GM12878 (cell line): ENCODE measurements around the gene RAD23B. TPM values are rescaled to one million over a fixed set of nuclear protein-coding genes. Genes with fewer than 3 reads are reported as not detected.

ENCODE experiments used
- BHLHE40 ChIP-seq, 2 experiments: fragments of 450-650 bp in 1 of 2; IDR thresholded peaks; 2 replicates each; pipeline ENCODE4 v1.6.1; 2011 to 2017; ENCODE audit warnings: low read depth in 2 of 2, borderline replicate concordance in 1 of 2, improper control_type of control experiment in 1 of 2, low read length in 1 of 2, mild to moderate bottlenecking in 1 of 2
- EED ChIP-seq: sonication (generic); IDR thresholded peaks from 2 replicates; pipeline ENCODE4 v1.6.1; 2016; ENCODE audit warnings: antibody characterized with exemption, low read depth
- EZH2 ChIP-seq: IDR thresholded peaks from 2 replicates; pipeline ENCODE4 v1.6.1; 2012; ENCODE audit warnings: low read depth, mild to moderate bottlenecking, control low read depth, inconsistent platforms, low read length, borderline replicate concordance; ENCODE audit not compliant: control insufficient read depth
- IRF4 ChIP-seq: IDR thresholded peaks from 2 replicates; pipeline ENCODE4 v1.6.1; 2011; ENCODE audit warnings: low read depth, low read length
- MTA3 ChIP-seq: IDR thresholded peaks from 2 replicates; pipeline ENCODE4 v1.6.1; 2012; ENCODE audit warnings: low read length, inconsistent platforms, borderline replicate concordance
- NFIC ChIP-seq: IDR thresholded peaks from 2 replicates; pipeline ENCODE4 v1.6.1; 2012; ENCODE audit warnings: low read depth, mild to moderate bottlenecking, inconsistent platforms, low read length, moderate library complexity
- NR2C1 ChIP-seq: fragments of 450-650 bp; IDR thresholded peaks from 2 replicates; pipeline ENCODE4 v1.6.1; 2017; ENCODE audit warnings: antibody characterized with exemption, mild to moderate bottlenecking, moderate library complexity
- POLR2AphosphoS5 ChIP-seq: IDR thresholded peaks from 2 replicates; pipeline ENCODE4 v1.6.1; 2011; ENCODE audit warnings: mild to moderate bottlenecking, low read length, inconsistent platforms
- RAD51 ChIP-seq: fragments of 450-650 bp; IDR thresholded peaks from 2 replicates; pipeline ENCODE4 v1.6.1; 2016; ENCODE audit warnings: moderate library complexity, mild to moderate bottlenecking, inconsistent platforms
- RB1 ChIP-seq: fragments of 450-650 bp; formaldehyde crosslinking; IDR thresholded peaks from 2 replicates; pipeline ENCODE4 v1.6.1; 2017; ENCODE audit warnings: mild to moderate bottlenecking, borderline replicate concordance
- SPI1 ChIP-seq: IDR thresholded peaks from 2 replicates; pipeline ENCODE4 v1.6.1; 2011; ENCODE audit warnings: low read depth, mild to moderate bottlenecking, low read length, moderate library complexity, borderline replicate concordance; ENCODE audit not compliant: insufficient read depth
- SREBF1 ChIP-seq: IDR thresholded peaks from 2 replicates; pipeline ENCODE4 v1.6.1; 2012; ENCODE audit warnings: mild to moderate bottlenecking, low read length
- SUPT20H ChIP-seq: IDR thresholded peaks from 2 replicates; pipeline ENCODE4 v1.6.1; 2011; ENCODE audit warnings: low read depth, mild to moderate bottlenecking, low read length, moderate library complexity, borderline replicate concordance; ENCODE audit not compliant: control insufficient read depth
- TCF12 ChIP-seq: IDR thresholded peaks from 2 replicates; pipeline ENCODE4 v1.6.1; 2011; ENCODE audit warnings: low read depth, mild to moderate bottlenecking, low read length
- USF1 ChIP-seq: IDR thresholded peaks from 2 replicates; pipeline ENCODE4 v1.6.1; 2011; ENCODE audit warnings: borderline replicate concordance, low read depth, mild to moderate bottlenecking, moderate library complexity, mixed read lengths, low read length; ENCODE audit not compliant: insufficient read depth; ENCODE audit errors: extremely low read length
- polyA plus RNA-seq, 11 experiments: library from polyadenylated mRNA; depleted of rRNA in 4 of 11; unstranded in 6 of 11; stranded (reverse) in 5 of 11; fragments of >200 nt; fragmentation: Nextera tagmentation in 4 of 11; fragmentation: Illumina TruSeq in 1 of 11; extraction: Ambion mirVana in 4 of 11; extraction: Trizol in 1 of 11; gene quantifications; 1 replicate in 1 of 11; 2 replicates in 10 of 11; pipeline versions ENCODE4 v1.2.1 to v1.2.3, GENCODE V29; 2011 to 2016; ENCODE audit warnings: inconsistent platforms in 2 of 11, missing spikeins in 2 of 11, low read depth in 1 of 11
- total RNA-seq, 4 experiments: library from RNA; depleted of rRNA in 3 of 4; stranded (reverse); fragments of >200 nt in 3 of 4; fragmentation: Illumina TruSeq in 1 of 4; extraction: Trizol in 1 of 4; gene quantifications; 2 replicates each; pipeline versions ENCODE4 v1.2.1 to v1.2.3, GENCODE V29; 2013 to 2021

RAD23B gene
- total and polyA plus RNA-seq, 10 of the 15 experiments (the other 5 are each of a cell fraction or from before 2014, with no cell fraction given), result 10.3 to 256 (median 54.6) TPM

- TF ChIP-seq SUPT20H (no peak), TCF12 (0 out of 2 replicates have a peak, but pooled peaks have one; percentile 30), BHLHE40 (IDR thresholded peaks at IDR 0.05; ENCODE audit: borderline replicate concordance in 1 of 2, low read depth in 2 of 2, low read length in 1 of 2) (peak; percentile 67 to 70; a peak in 3 of 4 replicates), SPI1 (peak; percentile 98), USF1 (no peak), EZH2 (no peak), SREBF1 (peak; percentile 37; the same call in 1 of the 2 replicates), NFIC (peak; percentile 79), RB1 (peak; percentile 68; the same call in 1 of the 2 replicates), RAD51 (peak; percentile 69), IRF4 (peak; percentile 59; the same call in 1 of the 2 replicates), NR2C1 (peak; percentile 69; the same call in 1 of the 2 replicates), MTA3 (no peak), EED (peak; percentile 39; the same call in 1 of the 2 replicates), POLR2AphosphoS5 (no peak)
- TF ChIP-seq, all 136 proteins: peak for 54
These were observed 22.5 kb upstream of the RAD23B start (continued) for GRCh38 chr9:107260437-107261081.
